DMS53 (cell line): ENCODE data around the gene ECEL1.
"Not testable (repeated sequence)": the region's sequence is repeated elsewhere in the genome, so short reads cannot be mapped to it uniquely, and the experiment has no call there.

Experiments used
- DNase-seq: peaks from one replicate; lab custom pipeline; 2025; lab: John Stamatoyannopoulos, UW

ECEL1 gene

DNA sequence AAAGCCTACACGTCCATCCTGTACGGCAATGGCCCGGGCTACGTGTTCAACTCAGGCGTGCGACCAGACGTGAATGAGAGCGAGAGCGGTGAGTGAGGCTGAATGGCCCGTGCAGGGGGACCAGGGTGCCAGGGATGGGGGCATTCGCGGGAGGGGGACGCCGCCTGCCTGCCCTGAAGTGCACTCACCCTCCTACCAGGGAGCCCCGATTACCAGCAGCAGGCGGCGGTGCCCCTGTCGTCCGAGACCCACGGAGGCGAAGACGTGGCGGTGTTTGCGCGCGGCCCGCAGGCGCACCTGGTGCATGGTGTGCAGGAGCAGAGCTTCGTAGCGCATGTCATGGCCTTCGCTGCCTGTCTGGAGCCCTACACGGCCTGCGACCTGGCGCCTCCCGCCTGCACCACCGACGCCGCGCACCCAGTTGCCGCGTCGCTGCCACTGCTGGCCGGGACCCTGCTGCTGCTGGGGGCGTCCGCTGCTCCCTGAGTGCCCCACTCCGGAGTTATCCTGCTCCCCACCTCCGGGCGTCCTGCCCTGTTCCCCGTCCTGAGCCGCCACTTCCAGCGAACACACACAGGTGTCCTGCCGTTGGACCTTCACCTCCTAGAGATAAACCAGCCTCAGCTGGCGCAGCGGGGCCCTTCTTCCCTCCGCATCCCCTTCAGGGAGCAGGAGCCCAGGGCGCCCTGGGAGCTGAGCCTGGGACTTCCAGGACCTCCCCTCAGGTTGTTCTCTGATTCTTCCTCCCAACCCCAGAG, 28.8 kb downstream of the ECEL1 start:
- DNase-seq = no peak

DNA sequence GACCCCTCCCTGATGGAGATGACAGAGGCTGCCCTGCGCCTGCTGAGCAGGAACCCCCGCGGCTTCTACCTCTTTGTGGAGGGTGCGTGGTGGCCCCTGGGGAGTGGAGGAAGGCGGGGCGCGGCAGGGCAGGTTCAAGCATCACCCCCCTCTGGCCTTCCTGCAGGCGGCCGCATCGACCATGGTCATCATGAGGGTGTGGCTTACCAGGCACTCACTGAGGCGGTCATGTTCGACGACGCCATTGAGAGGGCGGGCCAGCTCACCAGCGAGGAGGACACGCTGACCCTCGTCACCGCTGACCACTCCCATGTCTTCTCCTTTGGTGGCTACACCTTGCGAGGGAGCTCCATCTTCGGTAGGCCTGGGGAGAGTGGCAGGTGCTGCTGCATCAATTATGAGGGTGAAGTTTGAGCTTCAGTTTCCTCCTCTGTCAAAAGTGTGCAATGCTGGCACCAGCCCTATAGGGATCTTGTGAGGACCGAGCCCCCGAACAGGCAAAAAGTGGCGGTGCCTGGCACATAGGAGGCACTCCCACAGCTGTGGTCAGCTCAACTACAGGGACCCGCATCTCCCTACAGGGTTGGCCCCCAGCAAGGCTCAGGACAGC, 29.5 kb downstream of the ECEL1 start:
- no peak for DNase-seq

DNA sequence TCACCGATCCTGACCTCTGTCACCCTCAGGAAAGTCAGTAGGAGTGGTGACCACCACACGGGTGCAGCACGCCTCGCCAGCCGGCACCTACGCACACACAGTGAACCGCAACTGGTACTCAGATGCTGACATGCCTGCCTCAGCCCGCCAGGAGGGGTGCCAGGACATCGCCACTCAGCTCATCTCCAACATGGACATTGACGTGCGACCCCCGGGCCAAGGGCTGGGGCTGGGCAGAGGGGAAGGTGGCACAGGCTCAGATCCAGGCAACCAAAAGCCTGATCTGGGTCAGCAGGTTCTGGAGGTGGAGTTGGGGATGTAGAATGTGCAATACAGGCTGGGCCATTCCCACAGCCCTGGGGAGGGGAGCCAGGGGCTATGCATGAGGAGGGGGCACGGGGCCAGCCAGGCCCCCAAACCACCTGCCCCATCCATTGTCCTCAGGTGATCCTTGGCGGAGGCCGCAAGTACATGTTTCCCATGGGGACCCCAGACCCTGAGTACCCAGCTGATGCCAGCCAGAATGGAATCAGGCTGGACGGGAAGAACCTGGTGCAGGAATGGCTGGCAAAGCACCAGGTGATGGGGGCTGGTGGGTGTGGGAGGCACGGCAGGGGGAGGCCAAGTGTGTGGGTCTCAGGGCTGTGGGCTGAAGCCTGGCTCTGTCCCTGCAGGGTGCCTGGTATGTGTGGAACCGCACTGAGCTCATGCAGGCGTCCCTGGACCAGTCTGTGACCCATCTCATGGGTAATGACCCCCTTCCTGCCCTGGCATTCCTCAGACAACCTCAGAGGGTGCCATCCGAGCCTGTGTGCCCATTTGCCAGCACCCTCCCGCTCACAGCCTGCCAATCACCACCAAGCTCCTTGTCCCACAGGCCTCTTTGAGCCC, 30.3 kb downstream of the ECEL1 start:
- no peak for DNase-seq

GRCh38 chr2:232456296-232457120, 31.1 kb downstream of the ECEL1 start:
- no peak for DNase-seq

DNA sequence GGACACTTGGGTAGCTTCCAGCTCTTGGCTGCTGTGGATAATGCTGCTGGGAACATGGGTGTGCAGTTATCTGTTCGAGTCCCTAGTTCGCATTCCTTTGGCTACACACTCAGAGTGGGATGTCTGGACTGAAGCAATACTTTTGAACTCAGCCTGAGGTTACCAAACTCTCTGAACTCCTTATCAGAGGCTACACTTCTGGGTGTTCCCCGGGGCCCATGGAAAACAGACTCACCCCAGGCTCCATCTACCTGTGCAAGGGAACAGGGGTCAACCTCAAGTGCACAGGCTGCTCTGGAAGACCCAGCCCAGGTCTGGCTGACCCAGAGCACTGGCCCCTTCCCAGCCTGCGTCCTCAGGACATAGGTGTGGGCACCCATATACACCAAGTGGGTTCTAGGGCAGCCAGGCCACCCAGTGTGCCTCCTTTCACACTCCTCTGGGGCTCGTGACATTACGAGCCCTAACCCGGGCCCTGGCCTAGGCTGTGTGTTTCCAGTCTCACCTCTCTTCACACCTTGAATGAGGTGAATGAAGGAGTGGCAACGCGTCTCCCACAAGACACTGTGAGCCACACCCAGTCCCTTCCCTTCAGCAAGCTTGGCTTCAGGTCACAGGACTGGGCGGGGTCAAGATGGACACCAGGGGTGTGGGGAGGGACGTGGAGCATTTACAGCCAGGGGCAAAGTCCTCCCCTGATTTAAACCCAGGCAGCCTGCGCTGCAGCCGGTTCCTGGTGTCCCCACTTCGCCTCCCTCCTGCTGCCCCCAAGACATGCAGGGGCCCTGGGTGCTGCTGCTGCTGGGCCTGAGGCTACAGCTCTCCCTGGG, 32.0 kb downstream of the ECEL1 start, which contains the start of gene ALPI:
ALPI (plus strand) TSS at position 728 of the 830 bp plus-strand sequence; CDS start at position 775, 47 bp downstream.
- DNase-seq = no peak

DNA sequence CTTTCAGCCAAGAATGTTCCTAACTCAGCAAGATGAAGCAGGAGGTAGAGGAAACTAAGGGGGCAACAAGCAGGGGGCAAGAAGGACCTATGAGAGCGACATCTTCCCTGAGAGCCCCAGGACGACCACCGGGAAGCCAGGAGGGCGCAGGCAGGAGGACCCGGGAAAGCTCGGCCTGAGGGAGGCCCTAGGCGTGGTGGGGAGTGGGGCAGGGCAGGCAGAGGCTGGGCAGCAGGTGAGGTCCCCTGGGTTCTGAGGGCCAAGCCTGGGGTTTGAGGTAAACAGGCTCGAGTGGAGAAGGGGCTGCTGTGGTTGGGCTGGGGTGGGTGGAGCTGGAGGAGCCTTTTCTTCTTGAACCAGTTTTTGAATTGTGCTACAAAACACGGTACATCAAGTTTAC, 33.0 kb downstream of the ECEL1 start:
- DNase-seq = no peak

DNA sequence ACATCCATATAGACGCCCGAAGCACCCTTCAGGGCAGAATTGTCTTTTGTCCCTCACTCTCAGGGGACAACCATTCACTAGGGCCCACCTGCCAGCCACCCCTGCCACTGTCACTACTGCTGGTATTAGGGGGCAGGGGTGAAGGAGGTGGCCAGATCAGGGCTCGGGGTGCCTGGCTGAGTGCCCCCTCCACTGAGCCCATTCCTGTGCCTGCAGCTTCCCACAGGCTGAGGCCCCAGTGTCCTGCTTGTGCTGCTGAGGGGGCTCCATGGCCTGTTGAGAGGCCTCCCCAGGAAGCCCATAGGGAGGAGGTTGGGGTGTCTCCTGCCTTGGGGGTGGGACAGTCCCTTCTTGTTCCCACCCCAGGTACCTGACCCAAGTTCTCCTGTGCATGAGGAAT, 36.0 kb downstream of the ECEL1 start:
- not testable (repeated sequence) for DNase-seq

GRCh38 chr2:232449964-232450363, 37.7 kb downstream of the ECEL1 start:
- no peak for DNase-seq

DNA sequence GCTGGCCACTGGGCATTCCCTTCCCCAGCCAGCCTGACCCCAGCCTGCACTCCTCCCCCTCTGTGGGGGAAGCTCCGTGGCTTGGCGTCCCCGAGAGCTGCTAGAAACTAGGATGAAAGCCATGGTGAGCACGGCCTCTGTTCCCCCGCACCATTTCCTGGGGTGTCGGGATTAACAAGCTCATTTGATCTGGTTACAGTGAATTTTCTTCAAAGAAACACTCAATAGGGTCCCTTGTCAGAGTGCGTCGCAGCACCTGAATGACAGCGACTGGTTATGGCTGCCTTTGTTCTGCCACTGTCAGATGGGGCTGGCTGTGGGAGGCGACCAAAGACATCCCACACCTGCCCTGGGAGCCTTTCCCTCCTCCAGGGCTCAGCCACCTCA, 39.3 kb downstream of the ECEL1 start:
- DNase-seq = no peak

GRCh38 chr2:232447638-232448303, 39.9 kb downstream of the ECEL1 start:
- DNase-seq = no peak

- DNase-seq = no peak
Measured at GRCh38 chr2:232447091-232447620, 40.5 kb downstream of the ECEL1 start.

DNA sequence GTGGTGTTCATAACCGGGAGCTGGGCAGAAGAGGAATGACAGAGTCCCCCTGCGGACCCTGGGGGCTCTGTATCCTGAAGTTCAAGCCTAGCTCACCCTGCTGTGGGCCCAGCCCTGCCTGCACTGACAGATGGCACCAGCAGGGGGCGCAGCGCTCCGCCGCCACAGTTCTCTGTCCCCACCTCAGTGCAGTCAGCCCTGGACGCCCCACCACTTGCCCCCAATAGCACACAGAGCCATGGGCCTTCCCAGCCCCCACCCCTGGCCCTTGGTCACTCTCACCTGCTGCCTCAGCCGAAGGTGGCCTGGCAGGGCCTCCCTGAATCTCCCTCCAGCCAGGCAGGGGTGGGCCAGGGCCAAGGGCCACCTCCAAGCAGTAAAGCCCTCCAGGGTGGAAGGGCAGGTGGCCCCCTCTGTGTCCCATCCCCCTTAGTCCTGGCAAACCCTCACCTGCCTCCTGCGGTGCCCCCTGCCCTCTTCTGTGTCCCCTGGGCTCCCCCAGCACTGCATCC, 41.3 kb downstream of the ECEL1 start:
- peak; percentile 11 for DNase-seq

DNA sequence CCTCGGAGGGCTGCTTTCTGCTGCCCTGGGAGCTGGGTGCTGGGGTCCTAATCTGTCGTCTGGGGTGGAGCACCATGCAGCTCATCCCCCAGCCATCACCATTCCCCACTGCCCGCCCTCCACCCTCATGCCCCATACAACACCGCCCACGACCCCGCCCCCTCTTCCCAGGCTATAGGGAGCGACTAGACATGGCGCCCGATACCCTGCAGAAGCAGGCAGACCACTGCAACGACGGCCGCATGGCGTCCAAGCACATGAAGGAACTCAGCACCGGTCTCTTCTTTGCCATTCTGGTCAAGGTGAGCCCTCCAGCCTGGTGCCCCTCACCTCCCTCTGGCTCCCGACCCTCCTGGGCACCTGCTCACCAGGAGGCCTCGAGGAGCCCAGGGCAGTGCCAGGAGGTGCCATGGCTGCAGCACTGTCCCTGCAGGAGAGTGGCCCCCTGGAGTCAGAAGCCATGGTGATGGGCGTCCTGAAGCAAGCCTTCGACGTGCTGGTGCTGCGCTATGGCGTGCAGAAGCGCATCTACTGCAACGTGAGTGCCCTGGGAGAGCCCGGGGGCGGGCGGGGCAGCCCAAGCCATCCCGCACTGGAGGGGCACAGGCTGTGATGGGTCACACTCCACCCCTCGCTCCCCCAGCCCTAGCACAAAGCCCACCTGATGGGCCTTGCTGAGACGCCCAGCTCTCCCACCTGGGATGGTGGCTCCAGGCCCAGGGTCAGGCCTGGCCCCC, 42.3 kb downstream of the ECEL1 start:
- DNase-seq = not testable (repeated sequence)

DNA sequence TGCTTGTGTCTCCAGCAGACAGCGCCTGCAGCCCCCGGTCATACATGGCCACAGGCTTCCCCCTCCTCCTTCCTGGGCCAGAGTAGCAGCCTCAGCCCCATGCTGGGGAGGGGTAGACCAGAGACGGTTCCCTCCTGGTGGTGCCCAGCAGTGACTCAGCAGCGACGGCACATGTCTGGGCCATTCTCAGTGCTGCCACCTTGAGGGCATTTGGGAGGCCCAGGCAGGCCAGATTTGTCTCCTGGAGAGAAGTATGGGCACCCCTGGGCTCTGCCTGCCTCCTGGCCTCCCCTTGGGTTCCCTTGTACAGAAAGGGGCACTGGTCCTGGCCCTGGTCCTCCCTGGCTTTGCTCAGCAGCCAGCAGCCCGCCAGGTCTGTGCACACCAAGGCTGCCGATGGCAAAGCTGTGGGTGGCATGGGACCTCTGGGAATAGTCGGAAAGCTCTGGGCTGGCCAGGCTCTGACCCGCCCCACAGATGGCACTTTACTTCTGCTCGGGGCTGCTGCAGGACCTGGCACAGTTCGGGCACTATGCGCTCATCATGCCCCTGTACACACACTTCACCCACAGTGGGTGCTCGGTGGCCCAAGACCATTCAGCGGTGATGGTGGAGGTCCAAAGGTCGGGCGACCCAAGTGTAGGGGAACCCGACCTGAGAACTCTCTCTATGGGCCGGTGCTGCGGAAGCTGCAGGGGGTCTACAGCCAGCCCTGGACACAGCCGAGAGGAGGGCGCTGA, 43.1 kb downstream of the ECEL1 start:
- DNase-seq = peak; percentile 68

DNA sequence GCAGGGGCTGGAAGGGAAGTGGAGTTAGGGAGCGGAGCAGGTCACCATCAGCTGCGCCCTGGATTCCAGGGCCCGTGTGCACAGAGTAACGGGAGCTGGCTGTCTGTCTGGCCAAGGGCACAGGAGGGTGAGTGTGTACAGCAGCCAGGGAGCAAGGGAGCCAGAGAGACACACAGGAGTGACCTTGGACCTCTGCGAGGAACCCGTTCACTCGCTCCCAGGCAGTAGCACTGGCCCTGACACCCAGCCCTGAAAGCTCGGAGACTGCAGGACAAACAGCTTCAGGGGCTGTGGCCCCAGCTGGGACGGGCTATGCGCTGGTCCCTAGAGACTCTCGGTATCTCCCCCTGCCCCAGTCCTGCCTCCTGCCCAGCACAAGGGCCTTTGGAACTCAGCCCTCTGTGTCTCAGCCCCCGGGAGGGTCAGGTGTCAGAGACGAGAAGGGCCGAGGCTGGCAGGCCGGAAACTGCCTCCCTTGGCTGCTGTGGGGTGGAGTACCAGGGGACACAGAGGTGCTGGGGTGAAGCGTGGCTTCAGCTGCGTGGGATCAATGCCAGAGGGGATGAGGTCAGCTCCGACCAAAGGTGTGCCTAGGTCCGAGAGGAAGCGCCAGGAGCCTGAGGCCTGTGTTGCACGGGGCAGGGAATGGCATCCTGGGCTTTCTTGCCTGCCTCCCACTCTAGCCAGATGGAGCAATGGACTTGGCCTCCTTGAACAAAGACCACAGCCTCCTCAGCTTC, 43.8 kb downstream of the ECEL1 start:
- DNase-seq = not testable (repeated sequence)

DNA sequence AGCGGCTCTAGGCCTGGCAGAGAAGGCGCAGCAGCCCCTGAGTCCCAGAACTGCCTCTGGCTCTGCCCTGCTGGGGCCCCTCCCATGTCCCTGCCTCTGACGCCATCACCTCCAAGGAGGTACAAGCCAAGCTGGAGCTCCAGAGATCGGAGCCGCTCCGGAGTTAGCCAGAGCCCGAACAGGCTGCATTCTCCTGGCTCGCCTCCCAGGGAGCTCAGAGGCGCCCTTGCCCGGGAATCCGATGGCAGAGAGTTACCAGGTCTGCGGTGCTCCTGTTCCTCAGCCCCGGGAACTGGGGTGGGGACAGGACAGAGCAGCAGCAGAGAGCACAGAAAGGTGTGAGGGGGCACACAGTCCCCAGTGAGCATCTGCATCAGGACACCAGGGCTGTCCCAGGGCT, 44.6 kb downstream of the ECEL1 start:
- DNase-seq = not testable (repeated sequence)

DNA sequence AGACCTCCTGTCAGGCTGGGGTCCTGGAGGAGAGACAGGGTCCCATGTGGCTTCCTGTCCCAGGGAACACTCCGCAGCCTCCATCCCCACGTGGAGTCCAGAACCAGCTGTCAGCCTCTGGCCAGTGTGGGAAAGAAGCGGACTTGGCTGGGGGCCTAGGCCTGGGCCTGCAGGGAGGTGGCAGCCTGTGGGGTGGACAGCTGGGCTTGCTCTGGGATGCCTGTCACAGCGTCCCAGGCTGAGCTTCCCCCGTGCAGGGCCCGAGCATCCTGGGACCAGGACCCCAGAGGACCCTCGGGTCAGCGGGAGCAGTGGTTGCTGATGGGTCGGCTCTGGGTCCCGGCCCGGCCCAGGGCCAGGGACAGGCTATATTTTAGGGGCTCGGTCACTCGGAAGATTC, 45.2 kb downstream of the ECEL1 start:
- not testable (repeated sequence) for DNase-seq

- DNase-seq = not testable (repeated sequence)
Measured at GRCh38 chr2:232441922-232442321, 45.7 kb downstream of the ECEL1 start.
